Measurements from ENCODE around the gene PRXL2B.

The PRXL2B gene

GRCh38 chr1:2587071-2587859 is 688 bp downstream of the PRXL2B start:
- no peak for DNase-seq

GRCh38 chr1:2587860-2588571 is 1.4 kb downstream of the PRXL2B start:
- DNase-seq = no peak

- no peak for DNase-seq
These were observed 2.3 kb downstream of the PRXL2B start for GRCh38 chr1:2588661-2589430.

- no peak for DNase-seq
These were observed 3.1 kb downstream of the PRXL2B start for GRCh38 chr1:2589431-2590232.

- peak; percentile 13 for DNase-seq
These were observed 3.9 kb downstream of the PRXL2B start for GRCh38 chr1:2590233-2591141.

- no peak for DNase-seq
These were observed 4.6 kb downstream of the PRXL2B start for GRCh38 chr1:2591233-2591580.

- DNase-seq = peak; percentile 11
These were observed 5.1 kb downstream of the PRXL2B start for GRCh38 chr1:2591581-2592261.

GRCh38 chr1:2592672-2593071 is 6.1 kb downstream of the PRXL2B start:
- peak; percentile 8 for DNase-seq

- no peak for DNase-seq
These were observed 6.8 kb downstream of the PRXL2B start for GRCh38 chr1:2593251-2593878.

- no peak for DNase-seq
These were observed 7.5 kb downstream of the PRXL2B start for GRCh38 chr1:2594001-2594640.

- DNase-seq = no peak
These were observed 8.1 kb downstream of the PRXL2B start for GRCh38 chr1:2594641-2595131.

GRCh38 chr1:2595261-2595811 is 8.8 kb downstream of the PRXL2B start:
- DNase-seq = no peak

GRCh38 chr1:2595812-2596529 is 9.4 kb downstream of the PRXL2B start:
- no peak for DNase-seq

- no peak for DNase-seq
These were observed 10.2 kb downstream of the PRXL2B start for GRCh38 chr1:2596530-2597333.

GRCh38 chr1:2597441-2598328 is 11.1 kb downstream of the PRXL2B start:
- no peak for DNase-seq

GRCh38 chr1:2598329-2598931 is 11.9 kb downstream of the PRXL2B start:
- no peak for DNase-seq
